H1 (cell line): Measurements from ENCODE around the gene ABHD2. TPM values are rescaled to one million over a fixed set of nuclear protein-coding genes. Genes with fewer than 3 reads are reported as not detected.

Experiments used
- ASH2L ChIP-seq: fragments of 200-600, 300-600 bp; sonication (generic); IDR thresholded peaks from one replicate; pipeline ENCODE4 v1.7.1; 2017; ENCODE audit warnings: low read length
- CEBPB ChIP-seq: IDR thresholded peaks from 2 replicates; pipeline ENCODE4 v1.6.1; 2012; ENCODE audit warnings: low read depth, low read length
- KDM4A ChIP-seq: IDR thresholded peaks from one replicate; pipeline ENCODE4 v1.7.1; 2012; ENCODE audit warnings: low read depth, mild to moderate bottlenecking, moderate library complexity, low read length, inconsistent platforms; ENCODE audit not compliant: severe bottlenecking
- KDM5A ChIP-seq: fragments of 200-600 bp; IDR thresholded peaks from 2 replicates; pipeline ENCODE4 v1.7.1; 2012; ENCODE audit warnings: mild to moderate bottlenecking, low read length, inconsistent platforms, mixed read lengths
- NANOG ChIP-seq: IDR thresholded peaks from 2 replicates; pipeline ENCODE4 v1.6.1; 2011; ENCODE audit warnings: low read length, low read depth, mild to moderate bottlenecking, inconsistent platforms; ENCODE audit not compliant: insufficient read depth, poor library complexity, severe bottlenecking
- SP1 ChIP-seq: IDR thresholded peaks from 2 replicates; pipeline ENCODE4 v1.6.1; 2011; ENCODE audit warnings: low read depth, low read length
- polyA plus RNA-seq, 7 experiments: library from polyadenylated mRNA; depleted of rRNA in 3 of 7; stranded (reverse) in 5 of 7; unstranded in 2 of 7; fragments of >200 nt in 5 of 7; fragments of 200-250 nt in 2 of 7; gene quantifications; 1 replicate in 5 of 7; 2 replicates in 1 of 7; 4 replicates in 1 of 7; pipeline versions ENCODE4 v1.2.1 to v1.2.3, GENCODE V29; 2011 to 2013; ENCODE audit warnings: missing spikeins in 2 of 7, mixed read lengths in 2 of 7
- total RNA-seq: library from RNA; stranded (reverse); fragmentation: NEBNext Ultra II Directional; extraction: Animal tissue kit (Norgen Biotek cat#: 25700); gene quantifications from 2 replicates; pipeline ENCODE4 v1.2.1, GENCODE V29; 2021

The ABHD2 gene
- total and polyA plus RNA-seq, 2 of the 8 experiments (the other 6 are each of a cell fraction or from before 2014, with no cell fraction given): 9.1 to 23.7 TPM

GRCh38 chr15:89107984-89108383 lies 19.7 kb downstream of the ABHD2 start (continued):
- TF ChIP-seq KDM4A (no peak), CEBPB (no peak), SP1 (no peak), ASH2L (no peak), KDM5A (no peak), NANOG (no peak)
